Neuronal stem cell (in vitro differentiated cells): ENCODE measurements around the gene CEP162.
A peak's percentile ranks its signal among the peaks of the same experiment; 100 is the strongest.
"Not testable (repeated sequence)": the region's sequence is repeated elsewhere in the genome, so short reads cannot be mapped to it uniquely, and the experiment has no call there.

Experiments
- DNase-seq: peaks from one replicate; pipeline ENCODE4 v3.0.0-alpha.2; 2013; ENCODE audit warnings: low spot score
- H2AFZ ChIP-seq: one replicate; pipeline ENCODE4 v1.6.1; 2013; ENCODE audit warnings: mild to moderate bottlenecking, low read length, inconsistent platforms
- H2AK5ac ChIP-seq: 2 replicates; pipeline ENCODE4 v1.6.1; 2013; ENCODE audit warnings: low read depth, mild to moderate bottlenecking, inconsistent platforms, low read length, moderate library complexity, mixed read lengths
- H2BK120ac ChIP-seq: 2 replicates; pipeline ENCODE4 v1.6.1; 2013; ENCODE audit warnings: low read depth, mild to moderate bottlenecking, inconsistent platforms, low read length, moderate library complexity, mixed read lengths
- H2BK12ac ChIP-seq: one replicate; pipeline ENCODE4 v1.6.1; 2013; ENCODE audit warnings: low read length, inconsistent platforms
- H2BK15ac ChIP-seq: 2 replicates; pipeline ENCODE4 v1.6.1; 2013; ENCODE audit warnings: mild to moderate bottlenecking, low read length, inconsistent platforms, mixed read lengths
- H2BK5ac ChIP-seq: one replicate; pipeline ENCODE4 v1.6.1; 2013; ENCODE audit warnings: inconsistent platforms, mild to moderate bottlenecking, low read length, moderate library complexity
- H3K14ac ChIP-seq: one replicate; pipeline ENCODE4 v1.6.1; 2013; ENCODE audit warnings: low read length, inconsistent platforms
- H3K18ac ChIP-seq: 2 replicates; pipeline ENCODE4 v1.6.1; 2013; ENCODE audit warnings: low read length, inconsistent platforms
- H3K23ac ChIP-seq: 2 replicates; pipeline ENCODE4 v1.6.1; 2013; ENCODE audit warnings: low read depth, mild to moderate bottlenecking, mixed read lengths, low read length, inconsistent platforms; ENCODE audit not compliant: poor library complexity
- H3K27ac ChIP-seq: replicated peaks from 3 replicates; pipeline ENCODE4 v1.5.1; 2013; ENCODE audit warnings: low read length, inconsistent platforms
- H3K27me3 ChIP-seq, 3 experiments: 2 replicates each; pipeline ENCODE4 v1.6.1; 2013; ENCODE audit warnings: low read length in 3 of 3, mild to moderate bottlenecking in 2 of 3, inconsistent platforms in 1 of 3, low read depth in 1 of 3, mixed read lengths in 1 of 3, moderate library complexity in 1 of 3; ENCODE audit not compliant: control insufficient read depth in 3 of 3, insufficient read depth in 3 of 3
- H3K36me3 ChIP-seq, 2 donors: replicated peaks in 1 of 2; 2 replicates each; pipeline ENCODE4 v1.6.1; 2013; ENCODE audit warnings: low read length in 2 of 2; ENCODE audit not compliant: control insufficient read depth in 2 of 2, insufficient read depth in 2 of 2
- H3K4ac ChIP-seq: 2 replicates; pipeline ENCODE4 v1.6.1; 2013; ENCODE audit warnings: inconsistent platforms, mild to moderate bottlenecking, low read length, moderate library complexity
- H3K4me1 ChIP-seq, 2 donors: 1 replicate in 1 of 2; 2 replicates in 1 of 2; pipeline ENCODE4 v1.6.1; 2013; ENCODE audit warnings: low read length in 2 of 2, low read depth in 1 of 2; ENCODE audit not compliant: control insufficient read depth in 2 of 2, insufficient read depth in 1 of 2
- H3K4me2 ChIP-seq: one replicate; pipeline ENCODE4 v1.6.1; 2013; ENCODE audit warnings: mild to moderate bottlenecking, low read length, inconsistent platforms; ENCODE audit not compliant: insufficient read depth, poor library complexity, severe bottlenecking
- H3K4me3 ChIP-seq, 2 donors: 2 replicates each; pipeline ENCODE4 v1.5.1; 2013; ENCODE audit warnings: low read length in 2 of 2, mild to moderate bottlenecking in 2 of 2, inconsistent platforms in 1 of 2, moderate library complexity in 1 of 2
- H3K79me1 ChIP-seq: one replicate; pipeline ENCODE4 v1.6.1; 2013; ENCODE audit warnings: low read depth, mild to moderate bottlenecking, inconsistent platforms, low read length, moderate library complexity
- H3K9ac ChIP-seq: one replicate; pipeline ENCODE4 v1.6.1; 2013; ENCODE audit warnings: mild to moderate bottlenecking, low read depth, low read length, inconsistent platforms; ENCODE audit not compliant: poor library complexity
- H3K9me3 ChIP-seq, 2 donors: replicated peaks in 1 of 2; 2 replicates each; pipeline versions ENCODE3 to v1.6.1; 2013; ENCODE audit warnings: low read length in 2 of 2, mild to moderate bottlenecking in 2 of 2, inconsistent platforms in 1 of 2, low read depth in 1 of 2, mixed read lengths in 1 of 2, moderate library complexity in 1 of 2; ENCODE audit not compliant: control insufficient read depth in 2 of 2, insufficient read depth in 1 of 2
- H4K8ac ChIP-seq: one replicate; pipeline ENCODE4 v1.6.1; 2013; ENCODE audit warnings: low read depth, mild to moderate bottlenecking, inconsistent platforms, low read length, moderate library complexity
- H4K91ac ChIP-seq: one replicate; pipeline ENCODE4 v1.6.1; 2013; ENCODE audit warnings: low read length, low read depth, mild to moderate bottlenecking, inconsistent platforms; ENCODE audit not compliant: poor library complexity
- WGBS, 2 donors: extraction: QIAGEN DNeasy Blood & Tissue Kit; methylation state at CpG; one replicate each; pipeline ENCODE4 v1.1.7; 2013; ENCODE audit warnings: missing lambda C conversion rate in 2 of 2, mixed read lengths in 1 of 2; ENCODE audit not compliant: insufficient read length in 2 of 2, insufficient replicate concordance in 1 of 2; ENCODE audit errors: extremely low coverage in 2 of 2; 5-methylcytosine and 5-hydroxymethylcytosine counted together

Gene CEP162

GRCh38 chr6:84084705-84085104 is 142.7 kb downstream of the CEP162 start:
- H3K9ac ChIP-seq, H2BK5ac ChIP-seq, H3K27me3 ChIP-seq, H3K4me2 ChIP-seq, H4K91ac ChIP-seq, H2BK120ac ChIP-seq, H3K4me1 ChIP-seq, H3K9me3 ChIP-seq, H2AFZ ChIP-seq, H3K14ac ChIP-seq, H4K8ac ChIP-seq, H3K36me3 ChIP-seq, H2BK15ac ChIP-seq, DNase-seq, H3K4me3 ChIP-seq, H3K18ac ChIP-seq, H3K4ac ChIP-seq, H2AK5ac ChIP-seq, H2BK12ac ChIP-seq, H3K23ac ChIP-seq, H3K79me1 ChIP-seq, H3K27ac ChIP-seq: not testable (repeated sequence)

GRCh38 chr6:84082689-84083265 is 144.7 kb downstream of the CEP162 start:
- Histone ChIP-seq H4K91ac (no peak overlapping the region), H3K4ac (no peak overlapping the region), H2AFZ (peak overlapping the region; percentile 82), H4K8ac (no peak overlapping the region), H3K4me2 (no peak overlapping the region), H2BK15ac (no peak overlapping the region), H2BK12ac (no peak overlapping the region), H2AK5ac (no peak overlapping the region), H3K4me1 (peaks cover 5 to 8% of the 10 kb centered on the region in 2 donors), H3K23ac (no peak overlapping the region), H3K27ac (peak overlapping the region; percentile 71), H3K9ac (no peak overlapping the region), H2BK120ac (no peak overlapping the region), H3K4me3 (no peak overlapping the region), H3K27me3 (no peaks in the 10 kb centered on the region), H3K36me3 (no peaks in the 10 kb centered on the region), H2BK5ac (no peak overlapping the region), H3K9me3 (peaks cover 0 to 7% of the 10 kb centered on the region in 2 donors), H3K79me1 (no peaks in the 10 kb centered on the region), H3K14ac (no peak overlapping the region), H3K18ac (peak overlapping the region; percentile 60)
- DNase-seq, result peak; percentile 69
- no CpG with 5 or more reads among the region's 11 CpGs for WGBS, 2 donors

DNA sequence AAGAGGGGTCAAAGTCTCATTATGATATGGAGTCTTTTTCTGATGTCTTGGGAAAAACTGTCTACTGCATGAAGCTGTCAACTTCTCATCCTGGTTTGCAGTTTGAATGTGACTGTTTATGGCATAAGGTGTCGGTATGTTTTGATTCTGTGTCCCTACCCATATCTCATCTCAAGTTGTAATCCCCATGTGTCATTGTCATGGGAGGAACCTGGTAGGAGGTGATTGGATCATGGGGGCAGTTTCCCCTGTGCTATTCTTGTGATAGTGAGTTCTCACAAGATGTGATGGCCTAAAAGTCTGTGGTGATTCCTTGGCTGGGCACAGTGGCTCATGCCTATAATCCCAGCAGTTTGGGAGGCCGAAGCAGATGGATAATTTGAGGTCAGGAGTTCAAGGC is 146.2 kb downstream of the CEP162 start:
- no peaks in the 10 kb centered on the region for H3K79me1 ChIP-seq
- no CpG with 5 or more reads among the region's 2 CpGs for WGBS, 2 donors
- no peak overlapping the region for H2AFZ ChIP-seq
- H2BK12ac ChIP-seq, result no peak overlapping the region
- no peak overlapping the region for H3K14ac ChIP-seq
- peaks cover 0 to 7% of the 10 kb centered on the region in 2 donors for H3K9me3 ChIP-seq
- peak overlapping the region; percentile 37 for H2AK5ac ChIP-seq
- H3K9ac ChIP-seq, result no peak overlapping the region
- no peaks in the 10 kb centered on the region for H3K27me3 ChIP-seq
- peak overlapping the region; percentile 1 for H2BK15ac ChIP-seq
- H4K8ac ChIP-seq, result no peak overlapping the region
- no peak overlapping the region for H3K4ac ChIP-seq
- no peak overlapping the region for H2BK5ac ChIP-seq
- no peak overlapping the region for H4K91ac ChIP-seq
- H3K4me3 ChIP-seq, result peak overlapping the region in 1 of 2 donors; percentile 16
- H3K4me1 ChIP-seq, result peaks cover 5 to 8% of the 10 kb centered on the region in 2 donors
- H3K4me2 ChIP-seq, result no peak overlapping the region
- H3K27ac ChIP-seq, result no peak overlapping the region
- no peak overlapping the region for H3K23ac ChIP-seq
- DNase-seq, result no peak
- H3K36me3 ChIP-seq, result no peaks in the 10 kb centered on the region
- H2BK120ac ChIP-seq, result no peak overlapping the region
- no peak overlapping the region for H3K18ac ChIP-seq

DNA sequence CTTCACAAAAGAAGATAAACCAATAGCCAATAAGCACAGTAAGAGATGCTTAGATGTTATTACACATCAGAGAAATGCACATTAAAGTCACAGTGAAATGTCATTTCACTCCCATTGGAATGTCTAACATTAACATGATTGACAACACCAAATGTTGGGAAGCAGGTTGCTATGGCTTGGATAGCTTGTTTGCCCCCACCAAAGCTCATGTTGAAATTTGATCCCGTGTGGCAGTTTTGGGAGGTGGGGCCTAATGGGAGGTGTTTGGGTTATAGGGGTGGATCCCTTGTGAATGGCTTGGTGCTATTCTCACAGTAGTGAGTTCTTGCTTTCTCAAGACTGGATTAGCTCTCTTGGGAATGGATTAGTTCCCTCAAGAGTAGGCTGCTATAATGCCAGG is 149.1 kb downstream of the CEP162 start:
- Histone ChIP-seq H4K91ac (no peak overlapping the region), H3K79me1 (no peaks in the 10 kb centered on the region), H3K27ac (no peak overlapping the region), H3K4ac (no peak overlapping the region), H4K8ac (no peak overlapping the region), H3K4me3 (no peak overlapping the region), H3K14ac (no peak overlapping the region), H2AK5ac (no peak overlapping the region), H2AFZ (no peak overlapping the region), H3K4me1 (peaks cover 5 to 12% of the 10 kb centered on the region in 2 donors), H2BK120ac (no peak overlapping the region), H3K9ac (no peak overlapping the region), H3K27me3 (no peaks in the 10 kb centered on the region), H3K23ac (no peak overlapping the region), H2BK15ac (no peak overlapping the region), H2BK5ac (no peak overlapping the region), H2BK12ac (no peak overlapping the region), H3K18ac (no peak overlapping the region), H3K9me3 (peaks cover 0 to 10% of the 10 kb centered on the region in 2 donors), H3K4me2 (no peak overlapping the region), H3K36me3 (no peaks in the 10 kb centered on the region)
- DNase-seq, result no peak
- WGBS, 2 donors, result no CpG with 5 or more reads among the region's 1 CpG
